GM10266 (cell line): ENCODE measurements around the gene BRSK1.

ENCODE experiments used
- DNase-seq: peaks from one replicate; pipeline ENCODE4 v3.0.0; 2012; ENCODE audit errors: extremely low spot score
- TF ChIP-seq, protein P1 (sequence below): IDR thresholded peaks from 2 replicates; pipeline ENCODE4 v1.5.1; 2012; ENCODE audit warnings: mild to moderate bottlenecking, low read depth; ENCODE audit not compliant: control insufficient read depth, insufficient read depth; ENCODE audit errors: missing control alignments

BRSK1 gene

DNA sequence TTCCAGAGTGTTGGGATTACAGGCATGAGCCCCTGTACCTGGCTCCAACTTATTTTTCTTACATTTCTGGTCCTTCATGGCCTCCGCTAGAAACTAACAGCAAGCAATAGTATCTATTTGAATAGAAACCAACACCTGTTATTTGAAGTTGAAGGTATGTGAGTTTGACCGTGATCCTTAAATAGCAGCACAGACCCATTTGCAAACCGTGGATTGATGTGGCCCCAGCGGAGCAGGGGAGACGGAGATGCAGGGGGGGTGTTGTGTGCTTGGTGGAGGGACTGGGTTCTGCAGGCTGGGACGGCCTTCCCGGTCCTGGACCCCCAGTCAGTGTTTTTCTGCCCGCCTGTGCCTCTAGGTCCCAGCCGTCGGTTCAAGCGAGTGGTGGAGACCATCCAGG, 24.5 kb downstream of the BRSK1 start:
- TF ChIP-seq, protein P1, sequence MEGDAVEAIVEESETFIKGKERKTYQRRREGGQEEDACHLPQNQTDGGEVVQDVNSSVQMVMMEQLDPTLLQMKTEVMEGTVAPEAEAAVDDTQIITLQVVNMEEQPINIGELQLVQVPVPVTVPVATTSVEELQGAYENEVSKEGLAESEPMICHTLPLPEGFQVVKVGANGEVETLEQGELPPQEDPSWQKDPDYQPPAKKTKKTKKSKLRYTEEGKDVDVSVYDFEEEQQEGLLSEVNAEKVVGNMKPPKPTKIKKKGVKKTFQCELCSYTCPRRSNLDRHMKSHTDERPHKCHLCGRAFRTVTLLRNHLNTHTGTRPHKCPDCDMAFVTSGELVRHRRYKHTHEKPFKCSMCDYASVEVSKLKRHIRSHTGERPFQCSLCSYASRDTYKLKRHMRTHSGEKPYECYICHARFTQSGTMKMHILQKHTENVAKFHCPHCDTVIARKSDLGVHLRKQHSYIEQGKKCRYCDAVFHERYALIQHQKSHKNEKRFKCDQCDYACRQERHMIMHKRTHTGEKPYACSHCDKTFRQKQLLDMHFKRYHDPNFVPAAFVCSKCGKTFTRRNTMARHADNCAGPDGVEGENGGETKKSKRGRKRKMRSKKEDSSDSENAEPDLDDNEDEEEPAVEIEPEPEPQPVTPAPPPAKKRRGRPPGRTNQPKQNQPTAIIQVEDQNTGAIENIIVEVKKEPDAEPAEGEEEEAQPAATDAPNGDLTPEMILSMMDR, result no peak
- no peak for DNase-seq

DNA sequence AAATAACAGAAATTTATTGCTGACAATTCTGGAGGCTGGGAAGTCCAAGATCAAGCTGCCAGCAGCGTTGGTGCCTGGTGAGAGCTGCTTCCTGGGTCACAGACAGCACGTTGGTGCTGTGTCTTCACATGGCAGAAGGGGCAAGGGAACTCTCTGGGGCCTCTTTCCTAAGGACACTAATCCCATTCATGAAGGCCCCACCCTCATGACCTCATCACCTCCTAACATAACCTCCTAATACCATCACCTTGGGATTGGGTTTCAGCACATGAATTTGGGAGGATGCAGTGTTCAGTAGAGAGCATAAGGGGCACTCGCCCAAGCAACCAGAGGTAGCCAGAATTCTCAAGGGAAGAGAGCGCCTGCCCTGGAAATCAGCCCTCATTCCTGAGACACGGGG, 25.7 kb downstream of the BRSK1 start:
- TF ChIP-seq, protein P1, result no peak
- DNase-seq, result no peak

DNA sequence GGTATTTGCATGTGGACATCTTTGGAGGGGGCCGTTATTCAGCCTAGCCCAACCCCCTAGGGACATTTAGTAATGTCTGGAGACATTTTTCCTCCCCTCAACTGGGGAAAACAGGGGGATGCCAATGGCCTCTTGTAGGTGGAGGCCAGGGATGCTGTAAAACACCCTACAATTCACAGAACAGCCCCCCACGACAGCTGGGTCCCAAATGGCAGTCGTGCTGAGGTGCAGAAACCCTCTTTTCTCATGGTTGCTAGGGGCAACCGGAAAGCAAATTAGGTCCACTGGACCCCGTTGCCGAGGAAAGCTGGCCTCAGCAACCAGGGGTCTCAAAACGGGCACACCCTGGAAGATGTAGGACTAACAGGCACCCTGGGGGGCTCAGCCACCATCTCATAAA, 26.7 kb downstream of the BRSK1 start:
- no peak for DNase-seq
- TF ChIP-seq, protein P1, result no peak

DNA sequence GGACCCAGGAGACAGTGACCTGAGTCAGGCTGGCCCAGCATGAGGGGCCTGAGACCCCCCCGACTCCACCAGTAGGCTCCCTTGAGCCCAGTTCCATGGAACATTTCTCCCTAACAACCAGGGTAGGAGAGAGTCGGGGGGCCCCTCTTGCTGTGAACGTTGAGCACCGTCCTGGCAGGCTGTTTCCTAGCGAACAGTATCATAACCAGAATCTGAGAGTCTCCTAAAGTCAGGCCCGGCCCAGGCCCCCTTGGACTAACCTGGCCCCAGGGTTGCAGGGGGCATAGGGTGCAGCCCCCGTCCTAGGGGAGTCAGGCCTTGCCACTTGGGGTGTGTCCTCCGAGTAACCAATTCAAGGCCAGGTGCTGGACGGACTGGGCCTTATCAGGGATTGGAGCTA, 27.6 kb downstream of the BRSK1 start:
- no peak for DNase-seq
- TF ChIP-seq, protein P1, result no peak

DNA sequence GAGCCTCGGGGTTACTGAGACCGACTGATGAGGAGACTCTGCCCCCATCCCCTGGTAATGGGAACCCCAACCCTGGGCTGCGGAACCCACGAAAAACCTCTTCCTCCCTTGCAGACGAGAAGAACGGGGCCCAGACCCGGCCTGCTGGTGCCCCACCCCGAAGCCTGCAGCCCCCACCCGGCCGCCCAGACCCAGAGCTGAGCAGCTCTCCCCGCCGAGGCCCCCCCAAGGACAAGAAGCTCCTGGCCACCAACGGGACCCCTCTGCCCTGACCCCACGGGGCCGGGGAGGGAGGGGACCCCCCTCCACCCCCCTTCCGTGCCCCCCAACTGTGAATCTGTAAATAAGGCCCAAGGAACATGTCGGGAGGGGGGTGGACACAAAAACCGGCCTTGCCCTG, 28.0 kb downstream of the BRSK1 start:
- no peak for DNase-seq
- TF ChIP-seq, protein P1, result no peak

DNA sequence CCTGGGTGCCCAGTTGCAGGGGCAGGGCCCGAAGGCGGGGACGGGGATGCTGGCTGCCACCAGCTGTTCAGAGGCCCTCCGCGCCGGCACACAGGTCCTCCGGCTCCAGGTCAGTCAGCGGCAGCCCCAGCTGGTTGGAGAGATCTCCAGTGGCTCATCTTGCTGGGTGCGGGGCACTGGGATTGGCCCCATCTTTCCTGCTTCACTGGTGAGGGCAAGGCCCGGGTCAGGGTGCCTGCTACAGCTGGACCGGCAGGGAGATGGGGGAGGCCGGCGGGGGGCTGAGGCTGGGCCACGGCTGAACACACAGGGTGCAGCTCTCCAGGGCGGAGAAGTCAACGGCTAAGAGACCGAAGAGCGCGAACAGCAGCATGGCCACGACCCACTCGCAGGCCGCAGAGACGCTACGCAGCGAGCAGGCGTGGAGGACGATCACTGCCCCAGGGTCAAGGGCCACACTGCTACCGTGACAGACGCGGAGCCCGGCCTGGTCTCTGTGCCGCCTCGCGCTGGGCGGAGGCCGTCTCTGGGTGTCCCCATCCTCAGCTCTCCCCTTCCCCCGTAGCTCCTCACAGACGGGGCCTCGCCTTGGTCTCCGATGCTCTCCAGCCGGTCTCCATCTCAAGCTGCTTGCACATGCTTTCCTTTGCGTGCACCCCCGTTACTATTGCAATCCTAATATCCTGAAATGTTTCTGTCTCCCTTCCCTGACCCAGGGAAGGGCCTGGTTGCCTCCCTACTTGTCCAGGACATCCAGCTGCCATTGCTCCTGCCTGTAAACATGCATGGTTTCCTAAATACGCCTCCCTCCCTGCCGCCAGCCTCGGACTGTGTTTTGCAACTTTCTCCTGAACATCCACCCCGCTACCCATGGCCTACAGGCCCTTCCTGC, 29.1 kb downstream of the BRSK1 start:
- TF ChIP-seq, protein P1, result no peak
- DNase-seq, result no peak

DNA sequence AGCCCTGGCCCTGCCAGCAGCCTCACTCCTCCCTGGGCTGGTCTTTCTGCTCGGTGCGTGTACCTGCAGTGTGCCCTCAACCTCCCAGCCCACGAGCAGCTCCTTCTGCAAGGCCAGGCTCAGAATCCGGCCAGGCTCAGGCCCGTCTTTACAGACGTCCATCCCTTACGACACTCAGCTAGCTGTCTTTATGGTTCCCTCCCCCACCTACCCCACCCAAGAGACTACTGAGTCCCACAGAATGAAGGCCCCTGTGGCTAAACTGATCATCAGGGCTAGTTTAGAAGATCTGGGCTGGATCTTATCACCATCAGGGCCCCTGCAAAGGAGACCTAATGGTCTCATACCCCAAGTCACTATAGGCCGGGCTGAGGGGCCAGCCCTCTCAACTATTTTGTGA, 30.6 kb downstream of the BRSK1 start:
- DNase-seq, result no peak
- TF ChIP-seq, protein P1, result no peak
